K562 (cell line): Measurements from ENCODE around the gene MFSD2B. TPM values are rescaled to one million over a fixed set of nuclear protein-coding genes. Genes with fewer than 3 reads are reported as not detected.

ENCODE experiments used
- COPS2 ChIP-seq: fragments of 450-650 bp; conservative IDR thresholded peaks from 2 replicates; pipeline ENCODE4 v1.6.1; 2016; ENCODE audit warnings: mild to moderate bottlenecking, moderate library complexity
- HDAC6 ChIP-seq: IDR thresholded peaks from 2 replicates; pipeline ENCODE4 v1.6.1; 2012; ENCODE audit warnings: low read depth, mild to moderate bottlenecking, control low read depth, inconsistent platforms, low read length, moderate library complexity
- HNRNPL ChIP-seq: fragments of 200-400 bp; formaldehyde crosslinking; IDR thresholded peaks from 2 replicates; pipeline ENCODE4 v1.6.1; 2017; ENCODE audit warnings: low read depth, mild to moderate bottlenecking, low read length
- KAT8 ChIP-seq: fragments of 450-650 bp; IDR thresholded peaks from 2 replicates; pipeline ENCODE4 v1.6.1; 2016; ENCODE audit warnings: low read depth, mild to moderate bottlenecking
- KDM5B ChIP-seq: fragments of 200-600 bp; sonication (generic); IDR thresholded peaks from 2 replicates; pipeline ENCODE4 v1.6.1; 2012; ENCODE audit warnings: low read depth, mild to moderate bottlenecking, moderate library complexity, low read length, control low read depth, inconsistent platforms; ENCODE audit not compliant: insufficient replicate concordance
- LCOR ChIP-seq: sonication (generic); formaldehyde crosslinking; IDR thresholded peaks from 2 replicates; pipeline ENCODE4 v1.8.0; 2022; ENCODE audit warnings: mild to moderate bottlenecking, missing genetic modification reagents
- RB1 ChIP-seq: fragments of 450-650 bp; IDR thresholded peaks from 2 replicates; pipeline ENCODE4 v1.6.1; 2017; ENCODE audit warnings: low read depth, mild to moderate bottlenecking
- RNF2 ChIP-seq: sonication (generic); IDR thresholded peaks from 2 replicates; pipeline ENCODE4 v1.6.1; 2016
- SMAD2 ChIP-seq: fragments of 150-350 bp; IDR thresholded peaks from 2 replicates; pipeline ENCODE4 v1.6.1; 2014; ENCODE audit warnings: low read depth, mild to moderate bottlenecking, low read length
- SNIP1 ChIP-seq: fragments of 450-650 bp; IDR thresholded peaks from 2 replicates; pipeline ENCODE4 v1.7.1; 2017; ENCODE audit warnings: low read depth, mild to moderate bottlenecking
- TCFL5 ChIP-seq: fragments of 250-450 bp; sonication (Bioruptor Pico); conservative IDR thresholded peaks from 2 replicates; pipeline ENCODE4 v1.6.1; 2021; ENCODE audit warnings: mild to moderate bottlenecking, moderate library complexity, matching md5 sums
- U2AF1 ChIP-seq: fragments of 200-400 bp; formaldehyde crosslinking; optimal IDR thresholded peaks from 2 replicates; pipeline ENCODE3; 2017; ENCODE audit warnings: mild to moderate bottlenecking, low read depth, low read length, moderate library complexity
- ZBTB7A ChIP-seq: IDR thresholded peaks from 2 replicates; pipeline ENCODE4 v1.6.1; 2011; ENCODE audit warnings: low read depth, mild to moderate bottlenecking, low read length, moderate library complexity, borderline replicate concordance; ENCODE audit not compliant: control insufficient read depth
- ZNF133 ChIP-seq: fragments of 250-450 bp; sonication (Bioruptor Pico); IDR thresholded peaks from 2 replicates; pipeline ENCODE4 v1.4.0; 2020; ENCODE audit warnings: mild to moderate bottlenecking
- ZNF184 ChIP-seq: sonication (generic); formaldehyde crosslinking; IDR thresholded peaks from 2 replicates; pipeline ENCODE4 v1.5.0; 2020; ENCODE audit warnings: missing genetic modification reagents
- ZNF583 ChIP-seq: fragments of 250-450 bp; sonication (Bioruptor Pico); IDR thresholded peaks from 2 replicates; pipeline ENCODE4 v1.4.0; 2020
- polyA plus RNA-seq, 8 experiments: library from polyadenylated mRNA; depleted of rRNA in 4 of 8; stranded (reverse) in 5 of 8; unstranded in 3 of 8; fragments of >200 nt; fragmentation: Nextera tagmentation in 2 of 8; fragmentation: Illumina TruSeq in 1 of 8; extraction: Ambion mirVana in 2 of 8; extraction: Trizol in 1 of 8; gene quantifications; 2 replicates each; pipeline versions ENCODE4 v1.2.1 to v1.2.3, GENCODE V29; 2011 to 2014; ENCODE audit warnings: inconsistent platforms in 1 of 8, missing spikeins in 1 of 8
- total RNA-seq, 7 experiments: library from RNA; depleted of rRNA in 6 of 7; stranded (reverse); fragments of >200 nt in 6 of 7; fragmentation: Illumina TruSeq in 2 of 7; extraction: Trizol in 2 of 7; gene quantifications; 2 replicates each; pipeline versions ENCODE4 v1.2.1 to v1.2.3, GENCODE V29; 2011 to 2021; ENCODE audit warnings: low replicate concordance in 1 of 7
- TF ChIP-seq, protein P1 (sequence below): fragments of 250-450 bp; sonication (Bioruptor Pico); IDR thresholded peaks from 2 replicates; pipeline ENCODE4 v1.8.0; 2022; ENCODE audit warnings: moderate library complexity, mild to moderate bottlenecking, inconsistent platforms
- TF ChIP-seq, protein P2 (sequence below): fragments of 250-450 bp; sonication (Bioruptor Pico); IDR thresholded peaks from 2 replicates; pipeline ENCODE4 v1.4.0; 2020
- TF ChIP-seq, protein P3 (sequence below): sonication (generic); formaldehyde crosslinking; IDR thresholded peaks from 2 replicates; pipeline ENCODE4 v1.9.0; 2022; ENCODE audit warnings: mild to moderate bottlenecking, missing genetic modification reagents
- TF ChIP-seq, protein P4 (sequence below): fragments of 450-650 bp; formaldehyde crosslinking; IDR thresholded peaks from 2 replicates; pipeline ENCODE4 v1.4.0; 2020; ENCODE audit warnings: mild to moderate bottlenecking, mixed read lengths
- TF ChIP-seq, protein P5 (sequence below): fragments of 200-800 bp; sonication (Bioruptor generic); IDR thresholded peaks from 2 replicates; pipeline ENCODE4 v1.6.1; 2017; ENCODE audit warnings: missing genetic modification characterization, missing compliant biosample characterization
- TF ChIP-seq, protein P6 (sequence below): fragments of 250-450 bp; sonication (Bioruptor Pico); IDR thresholded peaks from 2 replicates; pipeline ENCODE4 v1.9.0; 2021; ENCODE audit warnings: mild to moderate bottlenecking

MFSD2B gene
- total and polyA plus RNA-seq, 9 of the 15 experiments (the other 6 are each of a cell fraction or from before 2014, with no cell fraction given), result 2.6 to 10.9 (median 6.8) TPM

DNA sequence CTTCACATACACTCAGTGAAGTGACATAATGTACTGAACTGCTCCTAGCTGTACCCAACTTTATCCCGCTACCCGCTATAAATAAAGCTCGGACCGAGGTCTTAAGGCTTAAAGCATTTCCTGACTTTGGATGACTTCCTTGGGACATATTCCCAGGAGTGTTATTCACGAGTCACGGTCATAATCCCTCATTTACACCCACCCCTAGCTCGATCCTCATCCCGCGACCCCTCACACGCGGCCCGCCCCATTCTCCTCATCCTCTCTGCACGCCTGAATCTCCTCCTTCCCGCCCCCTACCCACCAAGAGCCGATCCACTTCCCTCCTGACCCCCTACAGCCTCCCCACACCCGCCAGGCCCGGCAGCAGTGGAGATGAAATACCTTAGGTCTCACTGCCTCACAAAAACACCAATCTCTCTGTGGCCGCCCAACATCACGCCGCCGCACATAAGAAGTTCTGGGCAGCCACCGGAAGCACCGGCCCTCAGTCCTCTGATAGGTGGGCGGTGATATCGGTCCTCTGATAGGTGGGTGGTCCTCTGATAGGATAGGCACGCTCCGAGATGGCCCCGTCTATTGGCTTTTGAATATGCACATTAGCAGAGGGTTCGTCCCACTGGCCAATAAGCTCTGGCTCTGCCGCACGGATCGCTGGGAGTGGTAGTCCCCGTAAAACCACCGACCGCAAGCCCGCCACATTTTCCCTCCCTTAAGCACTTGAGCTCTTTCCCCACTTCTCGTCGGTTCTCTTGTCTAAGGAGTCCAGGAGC lies 37.2 kb downstream of the MFSD2B start, which contains the start of gene WDCP (continued):
- peak; percentile 54; the same call in 1 of the 2 replicates for TF ChIP-seq ZBTB7A
- no peak for TF ChIP-seq HNRNPL
- TF ChIP-seq KAT8, result no peak
- TF ChIP-seq, protein P1, sequence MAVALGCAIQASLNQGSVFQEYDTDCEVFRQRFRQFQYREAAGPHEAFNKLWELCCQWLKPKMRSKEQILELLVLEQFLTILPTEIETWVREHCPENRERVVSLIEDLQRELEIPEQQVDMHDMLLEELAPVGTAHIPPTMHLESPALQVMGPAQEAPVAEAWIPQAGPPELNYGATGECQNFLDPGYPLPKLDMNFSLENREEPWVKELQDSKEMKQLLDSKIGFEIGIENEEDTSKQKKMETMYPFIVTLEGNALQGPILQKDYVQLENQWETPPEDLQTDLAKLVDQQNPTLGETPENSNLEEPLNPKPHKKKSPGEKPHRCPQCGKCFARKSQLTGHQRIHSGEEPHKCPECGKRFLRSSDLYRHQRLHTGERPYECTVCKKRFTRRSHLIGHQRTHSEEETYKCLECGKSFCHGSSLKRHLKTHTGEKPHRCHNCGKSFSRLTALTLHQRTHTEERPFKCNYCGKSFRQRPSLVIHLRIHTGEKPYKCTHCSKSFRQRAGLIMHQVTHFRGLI (CRISPR knock-in tag), result no peak
- no peak for TF ChIP-seq HDAC6
- no peak for TF ChIP-seq COPS2
- TF ChIP-seq, protein P2, sequence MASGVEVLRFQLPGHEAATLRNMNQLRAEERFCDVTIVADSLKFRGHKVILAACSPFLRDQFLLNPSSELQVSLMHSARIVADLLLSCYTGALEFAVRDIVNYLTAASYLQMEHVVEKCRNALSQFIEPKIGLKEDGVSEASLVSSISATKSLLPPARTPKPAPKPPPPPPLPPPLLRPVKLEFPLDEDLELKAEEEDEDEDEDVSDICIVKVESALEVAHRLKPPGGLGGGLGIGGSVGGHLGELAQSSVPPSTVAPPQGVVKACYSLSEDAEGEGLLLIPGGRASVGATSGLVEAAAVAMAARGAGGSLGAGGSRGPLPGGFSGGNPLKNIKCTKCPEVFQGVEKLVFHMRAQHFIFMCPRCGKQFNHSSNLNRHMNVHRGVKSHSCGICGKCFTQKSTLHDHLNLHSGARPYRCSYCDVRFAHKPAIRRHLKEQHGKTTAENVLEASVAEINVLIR, result no peak
- TF ChIP-seq ZNF184, result no peak
- TF ChIP-seq, protein P3, sequence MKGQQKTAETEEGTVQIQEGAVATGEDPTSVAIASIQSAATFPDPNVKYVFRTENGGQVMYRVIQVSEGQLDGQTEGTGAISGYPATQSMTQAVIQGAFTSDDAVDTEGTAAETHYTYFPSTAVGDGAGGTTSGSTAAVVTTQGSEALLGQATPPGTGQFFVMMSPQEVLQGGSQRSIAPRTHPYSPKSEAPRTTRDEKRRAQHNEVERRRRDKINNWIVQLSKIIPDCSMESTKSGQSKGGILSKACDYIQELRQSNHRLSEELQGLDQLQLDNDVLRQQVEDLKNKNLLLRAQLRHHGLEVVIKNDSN (CRISPR knock-in tag), result no peak
- TF ChIP-seq, protein P4, sequence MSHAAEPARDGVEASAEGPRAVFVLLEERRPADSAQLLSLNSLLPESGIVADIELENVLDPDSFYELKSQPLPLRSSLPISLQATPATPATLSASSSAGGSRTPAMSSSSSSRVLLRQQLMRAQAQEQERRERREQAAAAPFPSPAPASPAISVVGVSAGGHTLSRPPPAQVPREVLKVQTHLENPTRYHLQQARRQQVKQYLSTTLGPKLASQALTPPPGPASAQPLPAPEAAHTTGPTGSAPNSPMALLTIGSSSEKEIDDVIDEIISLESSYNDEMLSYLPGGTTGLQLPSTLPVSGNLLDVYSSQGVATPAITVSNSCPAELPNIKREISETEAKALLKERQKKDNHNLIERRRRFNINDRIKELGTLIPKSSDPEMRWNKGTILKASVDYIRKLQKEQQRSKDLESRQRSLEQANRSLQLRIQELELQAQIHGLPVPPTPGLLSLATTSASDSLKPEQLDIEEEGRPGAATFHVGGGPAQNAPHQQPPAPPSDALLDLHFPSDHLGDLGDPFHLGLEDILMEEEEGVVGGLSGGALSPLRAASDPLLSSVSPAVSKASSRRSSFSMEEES (CRISPR knock-in tag), result no peak
- no peak for TF ChIP-seq ZNF583 (CRISPR knock-in tag)
- TF ChIP-seq KDM5B, result peak; percentile 87
- TF ChIP-seq SNIP1, result peak; percentile 44; the same call in 1 of the 2 replicates
- TF ChIP-seq RNF2, result peak; percentile 16; the same call in 1 of the 2 replicates
- TF ChIP-seq ZNF133, result no peak
- TF ChIP-seq TCFL5 (CRISPR knock-in tag), result no peak
- TF ChIP-seq U2AF1, result no peak
- TF ChIP-seq LCOR (CRISPR knock-in tag), result no peak
- TF ChIP-seq RB1, result no peak
- no peak for TF ChIP-seq SMAD2
- TF ChIP-seq, protein P5, sequence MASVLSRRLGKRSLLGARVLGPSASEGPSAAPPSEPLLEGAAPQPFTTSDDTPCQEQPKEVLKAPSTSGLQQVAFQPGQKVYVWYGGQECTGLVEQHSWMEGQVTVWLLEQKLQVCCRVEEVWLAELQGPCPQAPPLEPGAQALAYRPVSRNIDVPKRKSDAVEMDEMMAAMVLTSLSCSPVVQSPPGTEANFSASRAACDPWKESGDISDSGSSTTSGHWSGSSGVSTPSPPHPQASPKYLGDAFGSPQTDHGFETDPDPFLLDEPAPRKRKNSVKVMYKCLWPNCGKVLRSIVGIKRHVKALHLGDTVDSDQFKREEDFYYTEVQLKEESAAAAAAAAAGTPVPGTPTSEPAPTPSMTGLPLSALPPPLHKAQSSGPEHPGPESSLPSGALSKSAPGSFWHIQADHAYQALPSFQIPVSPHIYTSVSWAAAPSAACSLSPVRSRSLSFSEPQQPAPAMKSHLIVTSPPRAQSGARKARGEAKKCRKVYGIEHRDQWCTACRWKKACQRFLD (CRISPR knock-in tag), result no peak
- TF ChIP-seq, protein P6, sequence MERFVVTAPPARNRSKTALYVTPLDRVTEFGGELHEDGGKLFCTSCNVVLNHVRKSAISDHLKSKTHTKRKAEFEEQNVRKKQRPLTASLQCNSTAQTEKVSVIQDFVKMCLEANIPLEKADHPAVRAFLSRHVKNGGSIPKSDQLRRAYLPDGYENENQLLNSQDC (CRISPR knock-in tag), result 0 out of 2 replicates have a peak, but pooled peaks have one; percentile 10
